Activated naive CD8-positive, alpha-beta T cell treated with anti-CD3 and anti-CD28 coated beads, Interleukin-2, amount 50 U/mL, for 24 hours (primary cell): ENCODE data around the gene MLLT1.

Experiments
- ATAC-seq: fragments of 150-1000 bp; cut with Tn5 transposase; one replicate; pipeline ENCODE4 v1.10.0; 2021
- DNase-seq: peaks from one replicate; pipeline ENCODE4 v3.0.0; 2021
- H3K27ac Mint-ChIP-seq: one replicate; pipeline ENCODE4 v1.8.0; 2021; ENCODE audit warnings: mild to moderate bottlenecking, mixed read lengths
- H3K27me3 Mint-ChIP-seq: one replicate; pipeline ENCODE4 v1.8.0; 2021; ENCODE audit warnings: mixed read lengths
- H3K36me3 Mint-ChIP-seq: one replicate; pipeline ENCODE4 v1.8.0; 2021; ENCODE audit warnings: low read depth, mixed read lengths
- H3K4me1 Mint-ChIP-seq: one replicate; pipeline ENCODE4 v1.8.0; 2021; ENCODE audit warnings: mixed read lengths
- H3K4me3 Mint-ChIP-seq: one replicate; pipeline ENCODE4 v1.8.0; 2021; ENCODE audit warnings: mild to moderate bottlenecking, moderate library complexity, mixed read lengths
- H3K9me3 Mint-ChIP-seq: one replicate; pipeline ENCODE4 v1.8.0; 2021; ENCODE audit warnings: mixed read lengths

The MLLT1 gene

GRCh38 chr19:6219586-6220290 is 60.0 kb downstream of the MLLT1 start:
- DNase-seq = no peak
- Mint-ChIP-seq H3K9me3 (no peaks in the 10 kb centered on the region), H3K4me3 (no peak overlapping the region), H3K27me3 (no peaks in the 10 kb centered on the region), H3K4me1 (no peaks in the 10 kb centered on the region), H3K27ac (no peak overlapping the region), H3K36me3 (peaks cover 2% of the 10 kb centered on the region)
- ATAC-seq = no peak

GRCh38 chr19:6219147-6219525 is 60.6 kb downstream of the MLLT1 start:
- ATAC-seq = no peak
- no peaks in the 10 kb centered on the region for H3K4me1 Mint-ChIP-seq
- H3K27me3 Mint-ChIP-seq = no peaks in the 10 kb centered on the region
- no peak overlapping the region for H3K4me3 Mint-ChIP-seq
- no peak overlapping the region for H3K27ac Mint-ChIP-seq
- H3K36me3 Mint-ChIP-seq = no peaks in the 10 kb centered on the region
- DNase-seq = no peak
- no peaks in the 10 kb centered on the region for H3K9me3 Mint-ChIP-seq

GRCh38 chr19:6218491-6219146 is 61.2 kb downstream of the MLLT1 start:
- peak; percentile 87 for DNase-seq
- Mint-ChIP-seq H3K4me1 (no peaks in the 10 kb centered on the region), H3K9me3 (no peaks in the 10 kb centered on the region), H3K27me3 (no peaks in the 10 kb centered on the region), H3K36me3 (no peaks in the 10 kb centered on the region), H3K27ac (no peak overlapping the region), H3K4me3 (no peak overlapping the region)
- peak; percentile 67 for ATAC-seq

- H3K4me3 Mint-ChIP-seq = no peak overlapping the region
- H3K4me1 Mint-ChIP-seq = no peaks in the 10 kb centered on the region
- ATAC-seq = no peak
- H3K27ac Mint-ChIP-seq = no peak overlapping the region
- no peaks in the 10 kb centered on the region for H3K9me3 Mint-ChIP-seq
- no peaks in the 10 kb centered on the region for H3K36me3 Mint-ChIP-seq
- no peaks in the 10 kb centered on the region for H3K27me3 Mint-ChIP-seq
- no peak for DNase-seq
These were observed 61.9 kb downstream of the MLLT1 start for GRCh38 chr19:6217752-6218334.

GRCh38 chr19:6216996-6217751 is 62.6 kb downstream of the MLLT1 start:
- DNase-seq (no peak), ATAC-seq (no peak)
- H3K27ac Mint-ChIP-seq = no peak overlapping the region
- no peak overlapping the region for H3K4me3 Mint-ChIP-seq
- H3K36me3 Mint-ChIP-seq = no peaks in the 10 kb centered on the region
- no peaks in the 10 kb centered on the region for H3K27me3 Mint-ChIP-seq
- H3K4me1 Mint-ChIP-seq = no peaks in the 10 kb centered on the region
- no peaks in the 10 kb centered on the region for H3K9me3 Mint-ChIP-seq

GRCh38 chr19:6216236-6216995 is 63.4 kb downstream of the MLLT1 start:
- H3K36me3 Mint-ChIP-seq = no peaks in the 10 kb centered on the region
- H3K4me3 Mint-ChIP-seq = no peak overlapping the region
- H3K27ac Mint-ChIP-seq = no peak overlapping the region
- H3K9me3 Mint-ChIP-seq = no peaks in the 10 kb centered on the region
- ATAC-seq = no peak
- no peaks in the 10 kb centered on the region for H3K27me3 Mint-ChIP-seq
- no peaks in the 10 kb centered on the region for H3K4me1 Mint-ChIP-seq
- DNase-seq = no peak

GRCh38 chr19:6215701-6216235 is 64.0 kb downstream of the MLLT1 start:
- H3K36me3 Mint-ChIP-seq = no peaks in the 10 kb centered on the region
- no peaks in the 10 kb centered on the region for H3K9me3 Mint-ChIP-seq
- no peak overlapping the region for H3K4me3 Mint-ChIP-seq
- no peak for DNase-seq
- H3K27me3 Mint-ChIP-seq = no peaks in the 10 kb centered on the region
- no peak overlapping the region for H3K27ac Mint-ChIP-seq
- H3K4me1 Mint-ChIP-seq = no peaks in the 10 kb centered on the region
- ATAC-seq = no peak

GRCh38 chr19:6214881-6215541 is 64.8 kb downstream of the MLLT1 start:
- no peak overlapping the region for H3K4me3 Mint-ChIP-seq
- ATAC-seq = no peak
- no peaks in the 10 kb centered on the region for H3K36me3 Mint-ChIP-seq
- no peak overlapping the region for H3K27ac Mint-ChIP-seq
- no peaks in the 10 kb centered on the region for H3K27me3 Mint-ChIP-seq
- DNase-seq = no peak
- no peaks in the 10 kb centered on the region for H3K4me1 Mint-ChIP-seq
- no peaks in the 10 kb centered on the region for H3K9me3 Mint-ChIP-seq

GRCh38 chr19:6213696-6214641 is 65.8 kb downstream of the MLLT1 start:
- Mint-ChIP-seq H3K27me3 (no peaks in the 10 kb centered on the region), H3K9me3 (no peaks in the 10 kb centered on the region), H3K4me3 (no peak overlapping the region), H3K36me3 (no peaks in the 10 kb centered on the region), H3K27ac (no peak overlapping the region), H3K4me1 (no peaks in the 10 kb centered on the region)
- ATAC-seq = no peak
- no peak for DNase-seq

GRCh38 chr19:6213266-6213595 is 66.5 kb downstream of the MLLT1 start:
- no peak for DNase-seq
- no peaks in the 10 kb centered on the region for H3K27me3 Mint-ChIP-seq

GRCh38 chr19:6212403-6213265 is 67.1 kb downstream of the MLLT1 start:
- Mint-ChIP-seq H3K4me3 (no peak overlapping the region), H3K27me3 (no peaks in the 10 kb centered on the region), H3K9me3 (no peaks in the 10 kb centered on the region), H3K36me3 (no peaks in the 10 kb centered on the region), H3K27ac (no peak overlapping the region), H3K4me1 (no peaks in the 10 kb centered on the region)
- ATAC-seq (no peak), DNase-seq (no peak)

More at GRCh38 chr19:6213266-6213595, 66.5 kb downstream of the MLLT1 start:
- H3K4me3 Mint-ChIP-seq = no peak overlapping the region
- H3K9me3 Mint-ChIP-seq = no peaks in the 10 kb centered on the region
- no peaks in the 10 kb centered on the region for H3K36me3 Mint-ChIP-seq
- ATAC-seq = no peak
- no peaks in the 10 kb centered on the region for H3K4me1 Mint-ChIP-seq
- H3K27ac Mint-ChIP-seq = no peak overlapping the region

- no peak overlapping the region for H3K27ac Mint-ChIP-seq
These were observed 68.0 kb downstream of the MLLT1 start for GRCh38 chr19:6211632-6212402.

More at GRCh38 chr19:6211632-6212402, 68.0 kb downstream of the MLLT1 start:
- DNase-seq (no peak), ATAC-seq (no peak)
- Mint-ChIP-seq H3K4me1 (no peaks in the 10 kb centered on the region), H3K36me3 (no peaks in the 10 kb centered on the region), H3K9me3 (no peaks in the 10 kb centered on the region), H3K4me3 (no peak overlapping the region), H3K27me3 (no peaks in the 10 kb centered on the region)
